Cardiac fibroblast (primary cell): ENCODE results near the gene LZTR1.
A peak's percentile ranks its signal among the peaks of the same experiment; 100 is the strongest.

Experiments
- DNase-seq, 2 donors: peaks; one replicate each; pipeline versions ENCODE4 v3.0.0 to v3.0.0-alpha.2; 2010; ENCODE audit warnings: low read depth in 2 of 2
- H3K4me3 ChIP-seq, 2 donors: replicated peaks in 1 of 2; 1 replicate in 1 of 2; 2 replicates in 1 of 2; pipeline ENCODE4 v1.5.1; 2011; ENCODE audit warnings: low read depth in 2 of 2, low read length in 2 of 2, mild to moderate bottlenecking in 2 of 2, moderate library complexity in 1 of 2
- TF ChIP-seq, protein P1 (sequence below): IDR thresholded peaks from one replicate; pipeline ENCODE4 v1.5.1; 2011; ENCODE audit warnings: low read depth, mild to moderate bottlenecking, low read length, inconsistent platforms

The LZTR1 gene

DNA sequence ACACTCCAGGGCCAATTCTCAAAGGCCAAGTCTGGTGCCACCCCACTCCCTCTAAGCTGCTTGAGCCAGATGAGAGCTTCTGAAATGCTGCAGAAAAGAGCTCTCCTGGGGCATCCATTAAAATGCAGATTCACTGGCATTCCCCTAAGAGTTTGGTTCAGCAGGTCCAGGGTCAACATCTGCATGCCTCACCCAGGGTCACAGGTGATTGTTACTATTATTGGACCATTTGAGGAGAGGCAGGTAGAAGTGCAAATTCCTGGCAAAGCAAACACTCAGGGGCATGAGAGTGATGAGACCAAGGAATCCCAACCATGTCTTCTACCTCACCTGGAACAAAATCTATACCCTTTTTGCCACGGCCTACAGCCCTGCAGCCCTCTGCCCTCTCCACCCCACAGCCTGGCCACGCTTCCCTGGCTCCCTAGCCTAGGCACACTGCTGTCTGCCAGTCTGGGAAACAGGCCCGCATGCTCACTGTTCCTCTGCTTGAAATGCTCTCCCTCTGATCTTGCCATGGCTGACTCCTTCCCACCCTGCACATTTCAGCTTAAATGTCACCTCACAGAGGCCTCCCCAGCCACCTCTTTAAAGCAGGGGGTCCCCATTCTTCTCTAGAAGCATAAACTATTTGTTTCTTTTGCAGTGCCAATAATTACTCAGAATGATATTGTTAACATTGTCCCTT is 28.5 kb downstream of the LZTR1 start:
- H3K4me3 ChIP-seq = no peak overlapping the region
- no peak for DNase-seq
- TF ChIP-seq, protein P1, sequence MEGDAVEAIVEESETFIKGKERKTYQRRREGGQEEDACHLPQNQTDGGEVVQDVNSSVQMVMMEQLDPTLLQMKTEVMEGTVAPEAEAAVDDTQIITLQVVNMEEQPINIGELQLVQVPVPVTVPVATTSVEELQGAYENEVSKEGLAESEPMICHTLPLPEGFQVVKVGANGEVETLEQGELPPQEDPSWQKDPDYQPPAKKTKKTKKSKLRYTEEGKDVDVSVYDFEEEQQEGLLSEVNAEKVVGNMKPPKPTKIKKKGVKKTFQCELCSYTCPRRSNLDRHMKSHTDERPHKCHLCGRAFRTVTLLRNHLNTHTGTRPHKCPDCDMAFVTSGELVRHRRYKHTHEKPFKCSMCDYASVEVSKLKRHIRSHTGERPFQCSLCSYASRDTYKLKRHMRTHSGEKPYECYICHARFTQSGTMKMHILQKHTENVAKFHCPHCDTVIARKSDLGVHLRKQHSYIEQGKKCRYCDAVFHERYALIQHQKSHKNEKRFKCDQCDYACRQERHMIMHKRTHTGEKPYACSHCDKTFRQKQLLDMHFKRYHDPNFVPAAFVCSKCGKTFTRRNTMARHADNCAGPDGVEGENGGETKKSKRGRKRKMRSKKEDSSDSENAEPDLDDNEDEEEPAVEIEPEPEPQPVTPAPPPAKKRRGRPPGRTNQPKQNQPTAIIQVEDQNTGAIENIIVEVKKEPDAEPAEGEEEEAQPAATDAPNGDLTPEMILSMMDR = no peak

DNA sequence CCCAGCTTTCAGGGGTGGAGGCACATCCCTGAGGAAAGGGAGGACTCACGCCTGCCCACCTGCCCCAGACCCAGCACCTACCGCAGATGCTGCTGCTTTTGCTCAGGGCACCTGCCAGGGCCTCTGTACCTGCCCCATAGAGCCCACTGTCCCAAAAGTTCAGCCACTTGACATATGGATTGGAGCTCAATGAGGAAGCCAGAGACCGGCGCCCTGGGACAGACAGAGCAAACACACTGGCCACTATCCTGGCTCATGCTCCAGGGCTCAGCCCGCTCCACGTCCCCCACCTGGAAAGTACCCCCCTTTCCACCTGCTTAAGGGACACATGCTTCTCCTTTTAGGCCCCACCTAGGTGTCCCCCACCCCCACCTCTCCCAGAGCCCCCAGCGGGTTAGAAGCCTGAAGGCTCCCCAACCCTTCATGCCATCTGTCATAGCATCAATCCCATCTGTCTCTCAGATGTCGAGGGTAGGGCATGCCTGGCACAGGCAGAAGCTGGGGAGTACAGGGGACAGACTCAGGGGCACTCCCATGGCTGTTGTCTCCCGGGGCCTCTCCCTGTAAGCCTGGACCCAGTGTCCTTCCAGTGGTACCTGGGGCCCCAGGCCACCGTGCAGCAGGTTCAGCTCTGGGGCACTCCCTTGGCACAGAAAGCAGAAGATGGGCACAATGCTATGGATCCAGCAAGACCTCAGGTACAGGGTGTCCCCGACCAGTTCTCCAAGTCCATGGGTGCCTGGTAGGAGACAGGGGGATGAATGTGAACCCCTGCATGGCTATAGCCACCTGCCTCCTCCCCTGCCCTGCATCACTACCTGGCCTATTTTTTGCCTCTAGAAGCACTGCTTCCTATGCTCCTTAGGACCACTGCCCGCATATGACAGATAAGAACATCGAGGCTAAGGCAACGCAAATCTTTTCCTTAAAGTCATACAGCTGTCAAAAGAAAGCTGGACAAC is 30.6 kb downstream of the LZTR1 start:
- DNase-seq = no peak

DNA sequence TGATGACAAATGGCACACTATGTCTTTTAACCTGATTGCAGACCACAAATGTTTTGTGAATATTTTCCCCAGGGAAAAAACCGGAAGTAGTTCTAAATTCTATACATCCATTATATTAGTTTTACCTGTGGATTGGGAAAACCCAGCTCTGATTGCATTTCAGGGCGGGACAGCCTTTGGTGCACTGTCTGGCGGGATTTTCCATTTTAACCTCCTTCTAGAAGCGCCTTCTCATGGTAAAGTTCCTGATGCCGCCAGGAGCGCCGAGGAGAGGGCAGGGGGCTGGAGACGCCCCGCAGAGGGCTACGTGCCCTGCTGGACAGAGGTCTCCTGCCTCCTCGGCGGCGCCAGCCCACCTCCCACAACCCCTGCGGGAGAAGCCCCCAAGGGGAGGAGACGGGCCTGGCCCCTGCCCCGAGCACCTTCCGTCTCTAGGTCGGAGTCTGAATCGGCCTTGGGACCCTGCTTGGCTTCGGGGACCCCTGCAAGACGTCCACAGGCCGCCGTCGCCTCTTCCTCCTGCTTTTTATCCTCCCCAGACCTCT is 31.6 kb downstream of the LZTR1 start:
- H3K4me3 ChIP-seq = peak overlapping the region; percentile 60 to 64
- TF ChIP-seq, protein P1 = no peak
- no peak for DNase-seq

More for the DNA sequence above, 30.6 kb downstream of the LZTR1 start:
- no peak overlapping the region for H3K4me3 ChIP-seq
- TF ChIP-seq, protein P1 = no peak

DNA sequence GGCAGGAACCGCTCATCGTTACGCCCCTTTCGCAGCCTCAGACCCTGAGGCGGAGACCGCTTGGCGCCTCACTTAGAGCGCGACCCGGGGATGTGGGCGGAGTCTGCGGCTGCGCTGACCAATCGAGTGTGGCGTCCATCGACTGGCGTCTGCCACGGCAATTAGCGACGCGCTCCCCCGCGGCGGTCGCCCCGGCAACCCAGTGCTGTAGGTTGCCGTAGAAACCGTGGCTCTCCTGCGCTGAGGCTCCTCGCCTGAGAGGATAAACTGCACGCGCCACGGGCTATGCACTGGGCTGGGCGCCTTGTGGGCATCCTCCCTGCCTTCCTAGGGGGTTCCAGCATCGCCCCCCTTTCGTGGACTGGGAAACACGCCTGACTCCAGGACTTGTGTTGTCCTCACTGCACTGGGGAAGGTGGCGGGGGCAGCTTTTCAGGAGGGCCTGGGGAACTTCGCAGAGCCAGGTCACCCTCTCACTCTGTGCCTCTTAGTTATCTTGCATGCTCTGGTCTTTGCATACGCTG is 32.2 kb downstream of the LZTR1 start:
- DNase-seq = peak; percentile 87 to 95
- TF ChIP-seq, protein P1 = no peak

DNA sequence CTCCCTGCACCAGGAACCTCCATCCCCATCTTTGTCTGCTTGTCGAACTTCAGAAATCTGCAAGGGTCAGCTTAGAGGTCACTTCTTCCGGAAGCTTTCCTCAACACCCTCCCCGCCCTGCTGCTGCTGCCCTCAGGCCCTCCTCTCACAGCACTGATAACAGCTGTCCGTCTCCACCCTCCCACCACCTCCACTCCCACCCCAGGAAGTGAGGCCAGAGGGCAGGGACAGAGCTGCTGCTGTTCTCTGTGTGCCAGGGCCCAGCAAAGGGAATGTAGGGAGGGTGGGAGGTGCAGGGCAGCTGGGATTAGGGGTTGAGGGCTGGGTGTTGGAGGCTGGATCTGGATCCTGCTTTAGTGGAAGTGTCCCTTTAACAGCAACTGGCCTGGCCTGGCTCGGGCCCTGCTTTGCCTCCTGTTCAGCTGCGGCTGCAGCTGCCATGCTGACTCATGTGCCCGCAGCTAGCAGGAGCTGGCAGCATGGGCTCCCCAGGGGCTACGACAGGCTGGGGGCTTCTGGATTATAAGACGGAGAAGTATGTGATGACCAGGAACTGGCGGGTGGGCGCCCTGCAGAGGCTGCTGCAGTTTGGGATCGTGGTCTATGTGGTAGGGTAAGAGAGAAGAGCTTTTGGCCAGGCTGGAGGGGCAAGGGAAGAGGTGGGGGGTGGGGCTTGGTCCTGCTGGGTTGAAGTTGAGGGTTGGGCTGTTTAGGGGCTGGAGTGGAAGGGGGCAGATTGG is 32.8 kb downstream of the LZTR1 start, which contains the start of gene P2RX6:
Gene P2RX6, plus strand, starts transcription at position 440 of the 740 bp plus-strand sequence. Its CDS starts 10 bp downstream, at position 450.
- H3K4me3 ChIP-seq = peak within 1 kb of the TSS; percentile 60 to 64
- TF ChIP-seq, protein P1 = no peak
- peak; percentile 45 to 82 for DNase-seq

More for the DNA sequence above, 32.2 kb downstream of the LZTR1 start:
- H3K4me3 ChIP-seq = peak overlapping the region; percentile 60 to 64
